Keratinocyte (primary cell): ENCODE measurements around the gene GINS1. TPM values are rescaled to one million over a fixed set of nuclear protein-coding genes. Genes with fewer than 3 reads are reported as not detected.

Source experiments
- DNase-seq: peaks from one replicate; pipeline ENCODE4 v3.0.0-alpha.2; 2011; ENCODE audit warnings: low read depth, missing footprints, low spot score
- FAIRE-seq: peaks from 2 replicates; lab custom pipeline; 2011; peaks lifted over from hg19 to GRCh38; lab: Jason Lieb, UNC
- H2AFZ ChIP-seq: 2 replicates; pipeline ENCODE4 v1.6.0; 2012; ENCODE audit warnings: low read length, control low read depth, inconsistent platforms; ENCODE audit not compliant: control insufficient read depth
- H3K27ac ChIP-seq: 2 replicates; pipeline ENCODE4 v1.5.1; 2011; ENCODE audit warnings: low read length; ENCODE audit not compliant: control insufficient read depth, insufficient read depth
- H3K27me3 ChIP-seq: 3 replicates; pipeline ENCODE4 v1.6.0; 2011; ENCODE audit warnings: low read length; ENCODE audit not compliant: control insufficient read depth, insufficient read depth; ENCODE audit errors: extremely low read depth
- H3K36me3 ChIP-seq, 2 experiments: 2 replicates in 1 of 2; 3 replicates in 1 of 2; pipeline ENCODE4 v1.5.1; 2011; ENCODE audit warnings: low read length in 2 of 2, mild to moderate bottlenecking in 1 of 2; ENCODE audit not compliant: control insufficient read depth in 2 of 2, insufficient read depth in 2 of 2; ENCODE audit errors: extremely low read depth in 1 of 2
- H3K4me1 ChIP-seq: 3 replicates; pipeline ENCODE4 v1.5.1; 2011; ENCODE audit warnings: low read length; ENCODE audit not compliant: control insufficient read depth, insufficient read depth; ENCODE audit errors: extremely low read depth
- H3K4me2 ChIP-seq: 3 replicates; pipeline ENCODE4 v1.6.0; 2011; ENCODE audit warnings: low read depth, low read length; ENCODE audit not compliant: control insufficient read depth, insufficient read depth; ENCODE audit errors: extremely low read depth
- H3K4me3 ChIP-seq, 3 experiments: fragments of 200-600 bp in 1 of 3; sonication (generic) in 1 of 3; 2 replicates in 2 of 3; 3 replicates in 1 of 3; pipeline ENCODE4 v1.5.1; 2011 to 2016; ENCODE audit warnings: low read length in 3 of 3, mild to moderate bottlenecking in 3 of 3, control low read depth in 2 of 3, inconsistent platforms in 1 of 3, low read depth in 1 of 3, mixed read lengths in 1 of 3, mixed run types in 1 of 3, moderate library complexity in 1 of 3; ENCODE audit not compliant: control insufficient read depth in 2 of 3, insufficient read depth in 2 of 3; ENCODE audit errors: extremely low read depth in 1 of 3
- H3K79me2 ChIP-seq: 2 replicates; pipeline ENCODE4 v1.6.0; 2012; ENCODE audit warnings: low read length; ENCODE audit not compliant: control insufficient read depth, insufficient read depth
- H3K9ac ChIP-seq: 3 replicates; pipeline ENCODE4 v1.6.0; 2011; ENCODE audit warnings: low read length; ENCODE audit not compliant: control insufficient read depth, insufficient read depth; ENCODE audit errors: extremely low read depth
- H3K9me1 ChIP-seq: 3 replicates; pipeline ENCODE4 v1.6.0; 2011; ENCODE audit warnings: low read length; ENCODE audit not compliant: control insufficient read depth, insufficient read depth; ENCODE audit errors: extremely low read depth
- H3K9me3 ChIP-seq: 2 replicates; pipeline ENCODE4 v1.5.1; 2012; ENCODE audit warnings: low read depth, low read length; ENCODE audit not compliant: control insufficient read depth
- H4K20me1 ChIP-seq: 3 replicates; pipeline ENCODE4 v1.6.0; 2011; ENCODE audit warnings: low read length; ENCODE audit not compliant: control insufficient read depth, insufficient read depth; ENCODE audit errors: extremely low read depth
- EZH2 ChIP-seq: IDR thresholded peaks from one replicate; pipeline ENCODE4 v1.6.1; 2012; ENCODE audit warnings: inconsistent platforms, mild to moderate bottlenecking, low read length, moderate library complexity
- dilution Hi-C: fragments of 300-500 bp; cut with MboI; formaldehyde crosslinking; loops from one replicate; pipeline ENCODE4 v1.7.0; 2020; ENCODE audit warnings: low sequenced_read_pairs; ENCODE audit not compliant: extremely low pct_ligation_motif_present
- polyA plus RNA-seq, 5 experiments: library from polyadenylated mRNA; depleted of rRNA in 3 of 5; stranded (reverse) in 3 of 5; stranded (forward) in 1 of 5; unstranded in 1 of 5; fragments of >200 nt; gene quantifications; 1 replicate in 1 of 5; 2 replicates in 3 of 5; 3 replicates in 1 of 5; pipeline versions ENCODE4 v1.2.1 to v1.2.3, GENCODE V29; 2011 to 2012; ENCODE audit warnings: missing spikeins in 2 of 5, low read depth in 1 of 5, low replicate concordance in 1 of 5
- TF ChIP-seq, protein P1 (sequence below), 3 experiments: IDR thresholded peaks in 1 of 3; conservative IDR thresholded peaks in 1 of 3; optimal IDR thresholded peaks in 1 of 3; 2 replicates in 2 of 3; 3 replicates in 1 of 3; pipeline versions ENCODE3 to v1.5.1; 2011; ENCODE audit warnings: low read length in 3 of 3, mild to moderate bottlenecking in 3 of 3, moderate library complexity in 2 of 3, control low read depth in 1 of 3, inconsistent platforms in 1 of 3; ENCODE audit not compliant: insufficient read depth in 2 of 3; ENCODE audit errors: extremely low read depth in 1 of 3

Gene GINS1
- polyA plus RNA-seq, 1 donor (not counting 4 experiments of a cell fraction or from before 2014, with no cell fraction given), result 12.5 TPM

DNA sequence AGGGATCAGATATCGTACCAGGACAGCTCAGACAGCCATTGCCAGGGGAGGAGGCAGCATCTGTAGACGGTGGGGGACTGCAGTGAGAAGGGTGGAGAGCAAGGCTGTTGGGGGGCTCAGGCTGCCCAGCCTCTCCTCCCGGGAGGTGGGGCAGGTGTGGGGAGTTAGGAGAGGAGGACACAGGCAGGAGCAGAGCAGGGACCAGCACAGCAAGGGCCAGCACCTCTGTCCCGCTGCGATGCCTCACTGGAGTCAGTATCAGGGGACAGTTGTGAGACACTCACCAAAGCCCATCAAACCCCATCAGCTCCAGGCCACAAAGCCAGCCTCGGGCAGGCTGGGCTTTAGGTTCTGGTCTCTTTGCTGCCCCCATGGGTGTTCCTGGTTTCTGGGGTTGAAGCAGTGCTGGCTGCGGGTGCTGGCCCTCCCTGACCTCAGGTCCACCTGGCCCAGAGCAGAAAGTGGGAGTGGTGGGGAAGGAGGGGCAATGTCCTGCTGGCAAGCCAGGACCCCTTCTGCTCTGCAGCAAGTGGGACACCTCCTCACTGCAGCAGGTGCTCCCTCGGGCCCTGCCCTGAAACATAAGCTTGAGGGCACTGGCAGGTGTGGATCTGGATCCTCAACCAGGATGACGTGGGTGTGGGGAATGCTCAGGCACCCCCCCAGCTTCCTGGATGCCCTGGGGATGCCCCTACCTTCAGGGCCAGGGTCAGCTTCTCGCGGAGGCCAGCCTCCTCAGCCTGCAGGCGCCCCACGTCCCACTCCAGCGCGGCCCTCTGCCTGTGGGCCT lies 83.4 kb downstream of the GINS1 start:
- TF ChIP-seq, protein P1, sequence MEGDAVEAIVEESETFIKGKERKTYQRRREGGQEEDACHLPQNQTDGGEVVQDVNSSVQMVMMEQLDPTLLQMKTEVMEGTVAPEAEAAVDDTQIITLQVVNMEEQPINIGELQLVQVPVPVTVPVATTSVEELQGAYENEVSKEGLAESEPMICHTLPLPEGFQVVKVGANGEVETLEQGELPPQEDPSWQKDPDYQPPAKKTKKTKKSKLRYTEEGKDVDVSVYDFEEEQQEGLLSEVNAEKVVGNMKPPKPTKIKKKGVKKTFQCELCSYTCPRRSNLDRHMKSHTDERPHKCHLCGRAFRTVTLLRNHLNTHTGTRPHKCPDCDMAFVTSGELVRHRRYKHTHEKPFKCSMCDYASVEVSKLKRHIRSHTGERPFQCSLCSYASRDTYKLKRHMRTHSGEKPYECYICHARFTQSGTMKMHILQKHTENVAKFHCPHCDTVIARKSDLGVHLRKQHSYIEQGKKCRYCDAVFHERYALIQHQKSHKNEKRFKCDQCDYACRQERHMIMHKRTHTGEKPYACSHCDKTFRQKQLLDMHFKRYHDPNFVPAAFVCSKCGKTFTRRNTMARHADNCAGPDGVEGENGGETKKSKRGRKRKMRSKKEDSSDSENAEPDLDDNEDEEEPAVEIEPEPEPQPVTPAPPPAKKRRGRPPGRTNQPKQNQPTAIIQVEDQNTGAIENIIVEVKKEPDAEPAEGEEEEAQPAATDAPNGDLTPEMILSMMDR (optimal IDR thresholded peaks at IDR 0.05 in 1 of 3, IDR thresholded peaks at IDR 0.05 in 1 of 3, conservative IDR thresholded peaks at IDR 0.05 in 1 of 3; ENCODE audit: extremely low read depth in 1 of 3, insufficient read depth in 2 of 3, low read length in 3 of 3), result no peak
- TF ChIP-seq EZH2, result no peak
- no peak overlapping the region for H3K4me2 ChIP-seq
- H3K9ac ChIP-seq, result no peak overlapping the region
- H3K9me3 ChIP-seq, result no peaks in the 10 kb centered on the region
- no peak overlapping the region for H2AFZ ChIP-seq
- H4K20me1 ChIP-seq, result no peaks in the 10 kb centered on the region
- H3K27me3 ChIP-seq, result no peaks in the 10 kb centered on the region
- no peaks in the 10 kb centered on the region for H3K36me3 ChIP-seq
- no peak overlapping the region for H3K4me3 ChIP-seq
- dilution Hi-C loops, result no loop called here
- DNase-seq (no peak), FAIRE-seq (no peak)
- H3K9me1 ChIP-seq, result no peaks in the 10 kb centered on the region
- no peaks in the 10 kb centered on the region for H3K79me2 ChIP-seq
- peaks cover 19% of the 10 kb centered on the region for H3K4me1 ChIP-seq
- H3K27ac ChIP-seq, result no peak overlapping the region

DNA sequence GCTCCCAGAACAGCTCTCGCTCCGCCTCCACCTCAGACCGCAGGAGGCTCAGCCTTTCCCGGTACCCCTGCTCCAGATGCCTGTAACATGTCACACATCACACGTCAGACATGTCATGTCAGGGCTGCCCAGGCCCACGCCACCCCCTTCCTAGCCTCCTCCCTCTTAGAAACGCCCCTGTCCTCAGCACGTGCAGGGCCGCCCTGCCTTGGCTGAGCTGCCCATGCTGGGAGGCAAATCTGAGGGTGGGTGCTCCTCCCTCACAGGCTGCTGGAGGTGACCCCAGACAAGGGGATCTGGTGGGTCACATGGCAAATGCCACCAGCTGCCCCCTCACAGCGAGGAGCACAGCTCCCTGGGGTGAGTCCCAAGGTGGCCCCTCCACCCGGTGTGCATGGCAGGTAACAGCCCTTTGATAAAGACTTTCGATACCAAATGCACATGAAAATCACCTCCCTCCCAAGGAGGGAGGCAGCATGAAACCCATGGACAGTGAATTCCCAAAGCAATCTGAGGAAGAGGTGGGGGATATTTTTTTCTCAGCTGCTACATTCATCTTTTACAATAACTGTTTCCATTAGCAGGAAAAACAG lies 84.1 kb downstream of the GINS1 start:
- Histone ChIP-seq H3K4me1 (peaks cover 17% of the 10 kb centered on the region), H3K4me2 (no peak overlapping the region), H3K36me3 (no peaks in the 10 kb centered on the region), H3K9me1 (no peaks in the 10 kb centered on the region), H2AFZ (no peak overlapping the region), H3K9me3 (no peaks in the 10 kb centered on the region), H3K27me3 (no peaks in the 10 kb centered on the region), H4K20me1 (no peaks in the 10 kb centered on the region), H3K9ac (no peak overlapping the region), H3K4me3 (no peak overlapping the region), H3K27ac (no peak overlapping the region), H3K79me2 (no peaks in the 10 kb centered on the region)
- dilution Hi-C loops, result no loop called here
- no peak for DNase-seq
- TF ChIP-seq EZH2, result no peak
- TF ChIP-seq, protein P1 (optimal IDR thresholded peaks at IDR 0.05 in 1 of 3, IDR thresholded peaks at IDR 0.05 in 1 of 3, conservative IDR thresholded peaks at IDR 0.05 in 1 of 3; ENCODE audit: extremely low read depth in 1 of 3, insufficient read depth in 2 of 3, low read length in 3 of 3), result no peak
- FAIRE-seq, result no peak
